CD4-positive, alpha-beta T cell treated with Interleukin-1 beta for 1 hour (primary cell): Measurements from ENCODE around the gene ERFE.
A peak's percentile ranks its signal among the peaks of the same experiment; 100 is the strongest.

Experiments used
- DNase-seq, 2 donors: peaks; one replicate each; pipeline ENCODE4 v3.0.0-alpha.2; 2020 to 2022

Gene ERFE

DNA sequence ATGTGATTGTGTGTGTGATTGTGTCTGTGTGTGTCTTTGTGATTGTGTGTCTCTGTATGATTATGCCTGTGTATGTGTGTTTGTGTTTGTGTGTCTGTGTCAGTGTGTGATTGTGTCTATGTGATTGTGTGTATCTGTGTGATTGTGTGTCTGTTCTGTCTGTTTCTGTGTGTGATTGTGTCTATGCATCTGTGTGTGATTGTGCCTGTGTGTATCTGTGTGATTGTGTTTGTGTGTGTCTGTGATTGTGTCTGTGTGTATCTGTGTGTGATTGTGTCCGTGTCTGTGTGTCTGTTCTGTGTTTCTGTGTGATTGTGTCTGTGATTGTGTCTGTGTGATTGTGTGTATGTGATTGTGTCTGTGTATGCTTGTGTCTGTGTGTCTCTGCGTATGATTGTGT lies 32.4 kb upstream of the ERFE start:
- no peak for DNase-seq

DNA sequence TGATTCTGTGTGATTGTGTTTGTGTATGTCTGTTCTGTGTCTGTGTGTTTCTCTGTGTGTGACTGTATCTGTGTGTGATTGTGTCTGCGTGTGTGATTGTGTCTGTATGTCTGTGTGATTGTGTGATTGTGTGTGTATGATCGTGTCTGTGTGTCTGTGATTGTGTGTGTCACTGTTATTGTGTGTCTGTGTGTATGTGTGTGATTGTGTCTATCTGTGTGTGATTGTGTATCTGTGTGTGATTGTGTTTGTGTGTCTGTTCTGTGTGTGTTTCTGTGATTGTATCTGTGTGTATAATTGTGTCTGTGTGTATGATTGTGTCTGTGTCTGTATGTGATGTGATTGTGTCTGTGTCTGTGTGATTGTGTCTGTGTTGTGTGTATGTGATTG lies 32.0 kb upstream of the ERFE start:
- DNase-seq, result no peak

DNA sequence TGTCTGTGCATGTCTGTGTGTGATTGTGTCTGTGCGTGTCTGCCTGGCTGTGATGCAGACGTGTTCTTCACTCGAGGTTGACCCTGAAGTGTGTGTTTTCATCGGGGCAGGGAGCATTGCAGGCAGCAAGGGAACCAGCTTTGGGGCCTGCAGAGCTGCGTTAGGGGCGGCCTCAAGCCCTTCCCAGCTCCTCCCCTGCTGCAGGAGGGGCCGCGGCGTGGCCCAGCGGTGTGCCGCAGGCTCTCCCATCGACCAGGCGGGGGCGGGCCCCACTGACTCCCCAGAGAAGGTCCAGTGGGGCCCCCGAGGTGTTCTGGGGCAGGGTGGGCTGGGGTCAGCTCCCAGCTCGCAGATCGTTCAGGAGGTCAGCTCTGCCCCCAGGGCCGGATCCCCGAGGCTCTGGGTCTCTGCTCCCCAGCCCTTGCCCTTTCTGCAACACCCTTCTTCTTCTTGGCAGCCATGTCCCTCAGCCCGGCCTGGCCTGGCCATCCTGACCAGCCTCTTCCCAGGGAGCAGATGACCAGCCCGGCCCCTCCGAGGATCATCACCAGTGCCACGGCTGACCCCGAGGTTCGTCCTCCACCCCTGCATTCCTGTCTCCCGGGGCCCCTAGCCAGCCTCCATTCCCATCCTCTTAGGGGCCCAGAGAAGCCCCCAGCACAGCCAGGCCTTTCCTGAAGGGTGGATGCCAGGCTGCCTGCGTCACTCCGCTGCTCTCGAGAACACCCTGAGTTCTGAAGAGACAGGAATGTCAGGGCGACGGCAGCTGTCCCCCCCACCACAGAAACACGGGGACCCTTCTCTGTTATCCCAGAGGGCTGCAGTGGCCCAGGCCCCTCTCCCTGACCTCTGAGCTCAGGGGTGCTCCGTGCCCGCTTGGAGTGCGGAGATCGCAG lies 31.4 kb upstream of the ERFE start:
- DNase-seq, result no peak

DNA sequence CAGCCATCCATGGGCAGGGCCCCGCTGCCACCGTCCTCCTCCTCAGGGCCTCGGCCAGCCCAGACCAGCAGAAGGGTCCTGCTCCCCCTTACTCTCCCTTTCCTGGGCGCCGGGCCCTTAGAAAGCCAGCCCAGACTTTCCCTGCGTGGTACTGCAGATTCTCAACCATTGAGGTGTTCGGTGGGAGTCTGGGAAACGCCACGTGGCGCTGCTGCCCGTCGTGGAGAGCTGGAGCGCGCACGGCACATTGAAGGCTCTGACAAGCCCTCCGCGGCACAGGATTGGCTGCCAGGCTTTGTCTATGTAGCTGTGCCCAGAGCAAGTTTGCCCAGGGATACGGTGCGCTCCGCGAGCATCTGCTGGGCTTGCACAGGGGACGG lies 30.7 kb upstream of the ERFE start:
- no peak for DNase-seq

DNA sequence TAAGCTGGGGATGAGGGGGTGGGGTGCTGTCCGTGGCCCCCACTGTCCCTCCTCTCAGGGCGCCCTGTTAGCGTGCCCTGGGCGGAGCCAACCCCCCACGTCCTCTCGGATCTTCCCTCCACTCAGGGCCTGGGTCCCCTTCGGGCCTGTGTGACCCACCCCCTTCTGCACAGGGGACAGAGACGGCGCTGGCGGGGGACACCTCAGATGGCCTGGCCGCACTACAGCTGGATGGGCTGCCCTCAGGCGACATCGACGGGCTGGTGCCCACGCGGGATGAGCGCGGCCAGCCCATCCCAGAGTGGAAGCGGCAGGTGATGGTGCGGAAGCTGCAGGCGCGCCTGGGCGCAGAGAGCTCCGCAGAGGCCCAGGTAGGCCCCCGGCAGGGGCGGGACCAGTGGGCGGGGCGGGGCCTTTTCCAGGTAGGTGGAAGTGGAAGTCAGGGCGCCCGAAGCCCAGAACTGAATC lies 30.2 kb upstream of the ERFE start:
- DNase-seq, result no peak

DNA sequence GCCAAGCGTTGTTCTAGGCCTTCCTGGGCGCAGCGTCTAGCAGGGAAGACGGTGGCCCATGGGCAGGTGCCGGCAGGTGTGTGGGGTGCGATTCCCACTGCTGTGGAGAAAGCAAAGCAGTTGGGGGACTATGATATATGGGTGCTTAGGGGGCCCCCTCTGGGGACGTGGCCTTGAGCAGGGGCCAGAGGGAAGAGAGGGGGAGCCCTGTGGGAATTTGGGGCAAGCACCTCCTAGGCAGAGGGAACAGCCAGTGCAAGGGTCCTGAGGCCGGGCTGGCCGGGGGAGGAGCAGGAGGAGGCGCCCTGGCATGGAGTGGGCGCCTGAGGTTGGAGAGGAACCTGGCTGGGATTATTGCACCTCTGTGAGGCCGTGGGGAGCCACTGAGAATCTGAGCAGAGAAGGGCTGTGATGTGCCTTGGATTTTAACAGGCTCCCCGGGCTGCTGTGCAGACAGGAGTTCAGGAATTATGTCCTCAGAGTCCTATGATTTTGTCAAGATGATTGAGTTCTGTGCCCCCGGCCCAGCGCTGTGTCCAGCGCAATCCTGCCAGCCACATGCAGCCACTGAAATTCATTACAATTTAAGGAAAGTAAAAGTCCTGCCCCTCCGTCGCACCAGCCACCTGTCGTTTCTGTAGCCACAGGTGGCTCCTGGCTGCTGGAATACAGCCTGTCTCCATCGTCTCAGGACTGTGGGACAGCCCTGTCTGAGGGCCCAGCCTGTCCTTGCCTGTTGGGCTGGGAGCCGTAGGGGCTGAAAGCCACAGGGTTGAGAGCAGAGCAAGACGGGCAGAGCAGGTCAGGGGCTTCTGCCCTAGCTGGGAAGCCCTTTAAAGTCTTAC lies 29.4 kb upstream of the ERFE start:
- no peak for DNase-seq

DNA sequence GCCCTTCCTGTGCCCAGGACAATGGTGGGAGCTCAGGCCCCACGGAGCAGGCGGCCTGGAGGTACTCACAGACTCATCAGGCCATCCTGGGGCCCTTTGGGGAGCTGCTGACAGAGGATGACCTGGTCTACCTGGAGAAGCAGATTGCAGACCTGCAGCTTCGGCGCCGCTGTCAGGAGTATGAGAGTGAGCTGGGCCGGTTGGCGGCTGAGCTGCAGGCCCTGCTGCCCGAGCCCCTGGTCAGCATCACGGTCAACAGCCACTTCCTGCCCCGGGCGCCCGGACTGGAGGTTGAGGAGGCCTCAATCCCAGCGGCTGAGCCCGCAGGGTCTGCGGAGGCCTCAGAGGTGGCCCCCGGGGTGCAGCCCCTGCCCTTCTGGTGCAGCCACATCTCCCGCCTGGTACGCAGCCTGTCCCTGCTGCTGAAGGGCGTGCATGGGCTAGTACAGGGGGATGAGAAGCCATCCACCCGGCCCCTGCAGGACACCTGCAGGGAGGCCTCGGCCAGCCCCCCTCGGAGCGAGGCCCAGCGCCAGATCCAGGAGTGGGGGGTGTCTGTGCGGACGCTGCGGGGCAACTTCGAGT lies 28.6 kb upstream of the ERFE start:
- DNase-seq, result no peak

DNA sequence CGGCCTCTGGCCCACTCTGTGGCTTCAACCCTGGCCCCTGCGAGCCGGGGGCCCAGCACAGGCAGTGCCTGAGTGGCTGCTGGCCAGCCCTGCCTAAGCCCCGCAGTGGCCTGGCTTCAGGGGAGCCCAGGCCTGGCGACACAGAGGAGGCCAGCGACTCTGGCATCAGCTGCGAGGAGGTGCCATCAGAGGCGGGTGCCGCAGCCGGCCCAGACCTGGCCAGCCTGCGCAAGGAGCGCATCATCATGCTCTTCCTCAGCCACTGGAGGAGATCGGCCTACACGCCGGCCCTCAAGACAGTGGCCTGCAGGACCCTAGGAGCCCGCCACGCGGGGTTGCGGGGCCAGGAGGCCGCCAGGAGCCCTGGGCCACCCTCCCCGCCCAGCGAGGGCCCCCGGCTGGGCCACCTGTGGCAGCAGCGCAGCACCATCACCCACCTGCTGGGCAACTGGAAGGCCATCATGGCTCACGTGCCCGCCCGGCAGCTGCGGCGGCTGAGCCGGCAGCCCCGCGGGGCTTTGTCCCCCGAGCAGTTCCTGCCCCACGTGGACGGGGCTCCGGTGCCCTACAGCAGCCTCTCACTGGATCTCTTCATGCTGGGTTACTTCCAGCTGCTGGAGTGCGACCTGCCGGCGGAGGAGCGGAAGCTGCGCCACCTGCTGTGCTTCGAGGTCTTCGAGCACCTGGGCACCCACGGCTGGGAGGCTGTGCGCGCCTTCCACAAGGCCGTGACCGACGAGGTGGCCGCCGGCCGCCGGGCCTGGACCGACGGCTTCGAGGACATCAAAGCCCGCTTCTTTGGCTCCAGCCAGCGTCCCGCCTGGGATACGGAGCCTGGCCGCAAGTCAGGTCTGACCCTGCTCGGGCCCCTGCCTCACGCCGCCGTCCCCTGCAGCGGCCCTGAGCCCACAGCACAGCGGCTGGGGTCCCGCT lies 27.8 kb upstream of the ERFE start:
- no peak for DNase-seq

DNA sequence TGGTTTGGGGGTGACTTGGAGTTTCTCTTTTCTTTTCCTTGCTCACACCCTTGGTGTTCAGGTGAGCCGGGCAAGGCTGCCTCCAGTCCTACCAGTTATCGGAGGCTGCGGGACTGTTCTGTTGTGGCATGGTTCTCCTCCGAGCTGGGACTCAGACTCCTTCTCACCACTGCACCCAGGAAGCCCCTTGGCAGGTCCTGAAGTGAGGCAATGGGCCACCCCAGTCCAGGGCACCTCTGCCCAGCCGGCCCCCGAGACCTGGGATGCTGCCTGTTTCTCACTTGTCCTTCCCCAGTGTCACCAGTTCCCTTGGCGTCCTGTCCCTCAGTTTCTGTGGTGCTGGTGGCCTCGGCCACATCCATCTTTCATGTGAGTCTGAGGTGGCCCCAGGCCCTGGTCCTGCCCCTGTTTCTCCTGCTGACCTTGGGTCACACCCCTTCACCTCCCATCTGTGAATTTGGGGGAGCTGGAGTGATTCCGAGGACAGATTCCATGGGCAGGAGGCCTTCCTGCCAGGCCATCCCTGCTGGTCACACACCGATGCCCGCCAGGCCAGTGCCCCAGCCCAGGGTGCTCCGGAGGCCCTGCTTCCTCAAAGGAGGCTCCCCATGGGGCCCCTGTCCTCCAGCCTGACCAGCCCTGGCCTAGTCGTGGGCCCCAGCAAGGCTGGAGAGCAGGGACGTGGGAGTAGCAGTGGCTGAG lies 26.9 kb upstream of the ERFE start:
- DNase-seq, result no peak

DNA sequence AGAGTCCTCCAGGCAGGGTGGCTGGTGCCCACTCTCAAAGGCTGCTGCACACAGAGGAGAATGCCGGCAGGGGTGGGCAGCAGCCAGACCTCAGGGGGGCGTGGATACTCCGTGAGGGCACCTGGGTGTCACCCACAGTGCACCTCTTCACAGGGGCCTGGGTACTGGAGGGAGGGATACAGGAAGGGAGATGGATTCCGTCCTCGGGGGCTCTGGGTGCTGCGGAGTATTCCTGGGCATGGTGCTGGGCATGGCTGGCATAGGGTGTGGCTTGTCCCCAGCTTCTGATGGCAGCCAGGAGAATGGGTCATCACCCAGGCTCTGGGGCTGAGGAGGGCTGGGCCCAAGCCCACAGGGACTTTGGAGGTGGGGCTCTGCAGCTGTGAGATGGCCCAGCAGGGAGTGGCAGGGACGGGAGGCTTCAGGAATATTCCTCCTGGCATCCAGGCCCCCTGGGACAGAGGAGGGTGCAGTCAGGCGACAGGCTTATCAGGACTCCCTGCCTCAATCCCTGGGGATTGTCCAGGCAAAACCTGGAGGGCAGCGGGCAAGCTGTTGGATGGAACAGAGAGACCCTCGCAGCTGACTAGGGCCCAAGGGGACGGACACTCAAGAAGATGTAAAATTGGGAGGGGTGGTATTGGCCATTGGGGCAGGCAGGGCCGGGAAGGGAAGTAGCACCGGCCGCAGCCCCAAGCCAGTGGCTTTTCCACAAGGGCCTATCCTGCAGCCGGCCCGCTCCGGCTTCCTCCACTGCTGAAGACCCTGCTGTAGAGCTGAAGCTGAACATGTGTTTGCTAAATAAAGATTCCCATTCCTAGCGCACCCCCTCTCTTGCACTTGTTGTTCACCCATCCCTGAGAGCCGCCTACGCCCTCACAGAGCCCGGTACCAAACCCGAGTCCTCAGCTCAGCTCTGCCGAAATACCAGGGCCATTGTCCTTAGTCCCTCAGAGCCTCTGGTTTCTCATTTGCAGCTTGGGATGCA lies 26.0 kb upstream of the ERFE start:
- no peak for DNase-seq

DNA sequence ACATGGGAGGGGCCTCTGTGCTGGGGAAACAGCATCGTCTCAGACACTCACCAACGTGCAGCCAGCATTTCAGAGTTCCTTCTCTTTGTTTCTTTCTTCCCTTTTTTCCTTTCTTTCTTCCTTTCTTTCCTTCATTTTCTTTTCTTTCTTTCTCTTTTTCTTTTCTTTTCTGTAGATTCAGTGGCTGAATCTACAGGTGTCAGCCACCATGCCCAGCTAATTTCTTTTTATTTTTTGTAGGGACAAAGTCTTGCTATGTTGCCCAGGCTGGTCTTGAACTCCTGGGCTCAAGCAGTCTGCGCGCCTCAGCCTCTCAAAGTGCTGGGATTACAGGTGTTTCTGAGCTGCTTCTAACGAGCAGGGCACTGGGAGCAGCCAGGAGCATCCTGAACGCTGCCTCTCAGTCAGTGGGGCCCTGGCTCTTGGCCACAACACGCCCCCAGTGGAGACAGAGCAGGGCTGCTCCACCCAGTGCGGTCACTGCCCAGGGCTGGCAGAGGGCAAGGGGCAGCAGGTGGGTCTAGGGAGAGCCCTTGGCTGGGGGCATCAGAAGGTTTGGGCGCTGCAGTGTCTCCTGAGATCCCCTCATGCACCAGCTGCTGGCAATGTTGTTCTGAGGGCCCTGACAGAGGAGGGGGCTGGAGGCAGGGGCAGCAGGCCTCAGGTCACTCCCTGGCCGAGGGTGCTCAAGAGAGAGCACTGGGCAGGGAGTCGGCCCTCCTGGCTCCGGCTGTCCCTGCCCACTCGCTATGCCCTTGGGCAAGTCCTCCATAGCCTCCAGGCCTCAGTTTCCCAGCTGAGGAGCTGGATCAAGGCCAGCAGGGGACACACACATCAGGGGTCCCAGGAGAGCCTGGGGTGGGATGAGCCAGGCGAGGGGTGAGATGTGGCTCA lies 25.0 kb upstream of the ERFE start:
- DNase-seq, result no peak

DNA sequence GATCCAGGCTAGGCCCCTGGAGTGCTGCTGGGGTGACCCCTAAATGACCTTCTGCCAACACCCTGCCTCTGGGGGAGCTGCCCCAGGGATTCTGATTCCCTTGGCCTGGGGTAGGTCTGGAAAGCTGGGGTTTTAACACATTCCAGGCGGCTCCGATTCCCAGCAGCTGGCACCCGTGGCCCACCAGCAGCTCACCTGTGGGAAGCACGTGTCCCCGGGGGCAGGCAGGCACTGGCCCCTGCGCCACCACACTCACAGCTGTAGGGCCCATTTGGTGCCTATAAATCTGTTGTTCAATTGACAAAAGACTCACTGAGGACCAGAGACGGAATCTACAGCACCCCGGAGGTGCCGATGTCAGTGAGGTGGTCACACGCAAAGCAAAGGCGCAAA lies 24.4 kb upstream of the ERFE start:
- DNase-seq, result no peak

DNA sequence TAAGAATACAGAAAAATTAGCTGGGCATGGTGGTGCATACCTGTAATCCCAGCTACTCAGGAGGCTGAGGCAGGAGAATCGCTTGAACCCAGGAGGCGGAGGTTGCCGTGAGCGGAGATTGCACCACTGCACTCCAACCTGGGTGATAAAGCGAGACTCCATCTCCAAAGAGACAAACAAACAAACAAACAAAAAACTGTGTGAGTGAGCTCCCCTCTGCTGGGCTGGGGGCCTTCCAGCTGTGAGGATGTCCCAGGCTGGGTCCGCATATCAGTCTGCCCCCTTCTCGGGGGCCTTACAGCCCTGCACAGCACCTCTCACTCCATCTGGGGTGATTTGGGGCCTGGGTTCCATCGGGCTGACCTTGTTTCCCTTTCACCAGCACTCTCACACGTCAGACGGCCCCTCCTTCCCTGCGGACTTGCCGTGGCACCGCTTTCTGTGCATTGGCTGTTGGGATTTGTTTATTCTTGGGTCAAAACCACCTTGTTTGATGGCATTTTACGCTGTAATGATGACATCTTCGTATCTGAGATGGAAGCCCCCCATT lies 23.1 kb upstream of the ERFE start:
- DNase-seq, result no peak

DNA sequence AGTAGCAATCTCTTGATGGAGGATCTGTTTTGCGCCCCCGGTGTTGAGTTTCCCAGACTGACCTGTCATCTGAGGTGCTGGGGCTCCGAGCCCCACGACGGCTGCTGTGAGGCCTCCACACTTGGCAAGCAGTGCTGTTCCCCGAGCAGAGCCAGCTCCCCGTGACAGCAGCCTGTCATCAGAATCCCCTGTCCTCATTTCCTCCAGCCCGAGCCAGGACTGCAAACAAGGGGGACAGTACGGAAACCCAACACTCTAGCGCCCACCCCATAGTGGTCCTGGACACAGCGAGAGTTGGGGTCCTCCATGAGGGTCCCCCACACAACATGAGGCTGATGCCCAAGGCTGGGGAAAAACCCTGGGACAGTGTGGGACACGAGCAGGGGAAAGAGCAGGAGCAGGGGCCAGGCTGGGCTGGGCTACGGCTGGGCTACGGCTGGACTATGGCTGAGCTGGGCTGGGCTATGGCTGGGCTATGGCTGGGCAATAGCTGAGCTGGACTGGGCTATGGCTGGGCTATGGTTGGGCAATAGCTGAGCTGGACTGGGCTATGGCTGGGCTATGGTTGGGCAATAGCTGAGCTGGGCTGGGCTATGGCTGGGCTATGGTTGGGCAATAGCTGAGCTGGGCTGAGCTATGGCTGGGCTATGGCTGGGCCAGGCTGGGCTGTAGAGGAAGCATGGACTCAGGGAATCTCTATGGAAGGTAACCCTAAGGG lies 21.8 kb upstream of the ERFE start:
- peak in 1 of 2 donors; percentile 71 for DNase-seq

DNA sequence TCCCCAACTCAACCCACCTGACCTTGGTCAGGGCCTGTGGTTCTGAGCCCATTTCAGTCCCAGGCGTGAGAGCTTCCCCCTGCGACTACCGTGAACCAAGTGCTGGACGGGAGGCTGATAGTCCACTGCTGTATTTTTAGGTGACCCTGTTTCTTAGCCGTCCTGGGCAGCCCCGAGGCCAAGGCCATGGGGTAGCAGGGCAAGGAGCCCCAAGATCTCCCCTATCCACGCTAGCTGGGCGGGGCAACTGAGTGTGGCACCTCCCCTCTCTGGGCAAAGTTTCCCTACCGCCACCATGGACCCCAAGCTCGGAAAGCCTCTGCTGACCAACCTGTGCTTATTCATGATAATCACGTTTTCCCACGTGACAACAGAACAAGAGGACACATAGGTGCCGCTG lies 20.9 kb upstream of the ERFE start:
- no peak for DNase-seq

DNA sequence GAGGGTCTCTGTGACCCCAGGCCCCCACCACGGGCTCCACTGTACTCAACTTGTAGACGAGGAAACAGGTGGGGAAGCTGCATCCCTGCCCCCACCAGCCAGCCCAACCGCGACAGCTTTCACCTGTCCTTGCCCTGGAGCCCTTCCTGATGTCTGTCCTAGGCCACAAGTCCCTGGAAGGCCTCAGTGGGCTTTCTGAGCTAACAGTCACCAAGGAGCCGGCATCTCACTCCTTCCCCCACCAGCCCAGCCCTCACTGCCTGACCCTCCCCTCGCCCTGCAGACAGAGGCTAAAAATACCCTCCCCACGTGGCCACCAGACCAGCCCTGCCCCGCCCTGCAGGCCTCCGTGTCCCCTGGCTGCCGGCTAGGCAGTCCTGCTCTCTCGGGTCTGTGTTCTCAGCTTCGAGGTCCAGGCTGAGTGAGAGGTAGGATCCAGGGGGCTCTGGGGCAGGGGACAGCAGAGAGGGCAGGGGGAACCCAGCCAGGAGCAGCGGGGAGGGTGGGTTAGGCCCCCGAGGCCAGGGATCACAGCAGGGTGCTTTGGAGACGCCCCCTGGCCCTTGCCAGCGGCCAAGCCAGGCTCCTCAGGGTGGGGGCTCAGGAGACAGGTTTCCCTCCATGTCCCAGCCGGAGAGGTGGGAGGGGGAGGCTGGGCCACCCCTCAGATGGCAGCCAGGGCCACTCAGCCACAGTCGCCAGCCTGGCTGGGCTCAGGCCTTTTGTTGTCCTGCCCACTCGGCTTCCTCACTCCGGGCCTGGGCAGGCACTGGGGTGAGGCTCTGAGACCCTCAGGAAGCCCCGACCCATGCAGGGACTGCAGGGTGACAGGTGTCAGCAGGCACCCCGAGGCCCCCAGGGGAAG lies 20.2 kb upstream of the ERFE start, which contains the start of gene KLHL30:
Gene KLHL30 (plus strand): TSS at position 338 of the 865 bp plus-strand sequence. CDS start 2,087 bp downstream, outside the sequence.
- DNase-seq, result no peak
